Activated CD4-positive, alpha-beta T cell treated with anti-CD3 and anti-CD28 coated beads, Interleukin-2, amount 10 ng/mL, durations not matched to agents 24 days and 14 days (primary cell): ENCODE measurements around the gene KLF15. TPM values are rescaled to one million over a fixed set of nuclear protein-coding genes. Genes with fewer than 3 reads are reported as not detected.

Source experiments
- DNase-seq: peaks from one replicate; pipeline ENCODE4 v3.0.0; 2022
- H3K27ac Mint-ChIP-seq: one replicate; pipeline ENCODE4 v1.8.0; 2022; ENCODE audit warnings: mild to moderate bottlenecking, mixed read lengths
- H3K27me3 Mint-ChIP-seq: one replicate; pipeline ENCODE4 v1.8.0; 2022; ENCODE audit warnings: mixed read lengths
- H3K36me3 Mint-ChIP-seq: one replicate; pipeline ENCODE4 v1.8.0; 2022; ENCODE audit warnings: low read depth, mild to moderate bottlenecking, mixed read lengths
- H3K4me1 Mint-ChIP-seq: one replicate; pipeline ENCODE4 v1.8.0; 2021; ENCODE audit warnings: mixed read lengths
- H3K4me3 Mint-ChIP-seq: one replicate; pipeline ENCODE4 v1.8.0; 2022; ENCODE audit warnings: mild to moderate bottlenecking, moderate library complexity, mixed read lengths
- H3K9me3 Mint-ChIP-seq: one replicate; pipeline ENCODE4 v1.8.0; 2021; ENCODE audit warnings: mixed read lengths
- intact Hi-C: fragments of 100-400 bp; cut with micrococcal nuclease; formaldehyde crosslinking; loops from one replicate; pipeline ENCODE4 v1.15.1; 2023
- total RNA-seq: library from RNA; stranded (reverse); gene quantifications from 2 replicates; pipeline ENCODE4 v1.2.3, GENCODE V29; 2022

KLF15 gene
- total RNA-seq, 1 donor from 2014 or later = 0.28 TPM

DNA sequence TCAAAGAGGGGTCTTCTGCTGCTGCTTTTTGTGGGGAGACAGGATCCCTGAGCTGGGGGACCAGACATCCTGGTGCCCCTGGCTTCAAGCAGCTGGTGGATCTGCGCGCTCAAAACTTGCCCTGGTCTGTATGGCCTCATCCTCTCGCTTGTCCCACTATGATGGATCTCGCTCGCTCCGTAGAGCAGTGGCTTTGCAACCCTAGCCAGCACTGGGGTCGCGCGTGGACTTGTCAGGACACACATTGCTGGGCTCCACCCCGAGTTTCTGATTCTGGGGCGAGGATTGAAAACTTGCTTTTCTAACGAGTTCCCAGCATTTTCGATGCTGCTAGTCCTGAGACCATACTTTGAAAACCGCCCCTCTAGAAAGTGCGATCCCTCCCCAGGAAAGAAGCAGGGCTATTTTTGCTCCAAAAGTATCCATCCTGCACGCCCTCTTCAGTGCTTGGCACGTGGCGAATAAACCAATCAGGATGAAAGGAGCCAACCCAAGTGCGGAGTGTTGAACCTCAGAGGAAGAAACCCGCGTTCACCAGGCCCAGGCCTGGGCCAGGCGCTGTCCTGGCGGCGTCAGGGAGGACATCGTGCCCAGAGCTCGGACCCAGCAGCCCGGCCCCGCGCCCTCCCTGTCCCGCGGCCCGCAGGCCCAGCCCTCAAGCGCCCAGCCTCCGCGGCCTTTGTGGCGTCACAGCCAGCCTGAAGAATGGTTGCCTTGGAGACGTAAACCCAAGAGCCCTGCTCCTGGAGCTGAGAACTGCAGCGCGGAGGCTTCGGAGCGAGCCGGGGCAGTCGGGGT, 37.2 kb upstream of the KLF15 start, which contains the start of gene CFAP100:
Gene CFAP100, plus strand, starts transcription at position 731 of the 798 bp plus-strand sequence. CDS start 1,092 bp downstream, outside the sequence.
- Mint-ChIP-seq H3K27me3 (peaks cover 48% of the 10 kb centered on the region), H3K4me3 (no peak within 1 kb of the TSS), H3K9me3 (no peaks in the 10 kb centered on the region), H3K27ac (no peak within 1 kb of the TSS), H3K4me1 (peaks cover 6% of the 10 kb centered on the region), H3K36me3 (no peaks in the 10 kb centered on the region)
- intact Hi-C loops = no loop called here
- DNase-seq = no peak

- intact Hi-C loops = no loop called here
- H3K36me3 Mint-ChIP-seq = no peaks in the 10 kb centered on the region
- H3K9me3 Mint-ChIP-seq = no peaks in the 10 kb centered on the region
- H3K4me1 Mint-ChIP-seq = peaks cover 6% of the 10 kb centered on the region
- DNase-seq = no peak
- H3K27ac Mint-ChIP-seq = no peak overlapping the region
- no peak overlapping the region for H3K4me3 Mint-ChIP-seq
- H3K27me3 Mint-ChIP-seq = peaks cover 51% of the 10 kb centered on the region
Observed at GRCh38 chr3:126393563-126393962, 36.4 kb upstream of the KLF15 start.

DNA sequence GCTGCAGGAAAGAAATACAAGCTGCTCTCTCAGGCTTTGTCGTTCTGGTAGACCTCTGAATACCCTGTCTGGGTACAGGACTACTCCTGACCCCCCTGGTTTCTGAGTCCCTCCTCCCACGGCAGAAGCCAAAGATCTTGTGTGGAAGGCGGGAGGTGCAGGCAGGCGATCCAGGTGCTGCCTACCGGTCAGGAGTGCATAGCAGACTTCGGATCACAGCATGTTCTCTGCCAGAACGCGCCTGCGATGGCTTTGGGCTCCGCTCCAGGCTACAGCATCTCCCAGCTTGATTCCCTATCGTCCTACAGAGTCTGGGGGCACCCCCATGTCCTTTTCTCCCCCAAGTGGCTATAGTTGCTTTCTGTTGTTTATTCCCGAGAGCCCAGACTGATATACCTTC, 35.0 kb upstream of the KLF15 start:
- Mint-ChIP-seq H3K27ac (no peak overlapping the region), H3K4me3 (no peak overlapping the region), H3K36me3 (no peaks in the 10 kb centered on the region), H3K4me1 (peaks cover 6% of the 10 kb centered on the region), H3K27me3 (peaks cover 57% of the 10 kb centered on the region), H3K9me3 (no peaks in the 10 kb centered on the region)
- intact Hi-C loops = no loop called here
- DNase-seq = no peak

GRCh38 chr3:126391631-126392030, 34.4 kb upstream of the KLF15 start:
- no peak overlapping the region for H3K27ac Mint-ChIP-seq
- H3K36me3 Mint-ChIP-seq = no peaks in the 10 kb centered on the region
- H3K27me3 Mint-ChIP-seq = peaks cover 57% of the 10 kb centered on the region
- intact Hi-C loops = no loop called here
- peaks cover 6% of the 10 kb centered on the region for H3K4me1 Mint-ChIP-seq
- no peaks in the 10 kb centered on the region for H3K9me3 Mint-ChIP-seq
- DNase-seq = no peak
- H3K4me3 Mint-ChIP-seq = no peak overlapping the region

DNA sequence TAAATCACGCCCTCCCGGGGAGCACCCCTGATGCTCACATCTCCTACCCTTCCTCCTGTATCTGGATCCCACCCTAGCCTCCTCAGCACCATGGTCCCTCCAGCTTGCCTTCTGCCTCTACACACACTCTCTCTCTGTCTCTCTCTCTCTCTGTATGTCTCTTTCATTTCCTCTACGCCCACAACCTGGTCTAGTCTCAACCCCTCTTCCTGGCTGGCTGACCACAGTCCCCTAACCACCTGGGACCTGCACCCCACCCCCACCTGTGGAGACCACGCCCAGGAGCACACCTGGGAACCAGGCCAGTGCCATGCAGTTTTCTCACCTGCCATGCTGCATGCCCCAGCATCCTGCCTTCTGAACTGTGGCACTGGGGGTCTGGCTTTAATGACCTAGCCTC, 33.5 kb upstream of the KLF15 start:
- H3K4me3 Mint-ChIP-seq = no peak overlapping the region
- H3K9me3 Mint-ChIP-seq = no peaks in the 10 kb centered on the region
- no peak for DNase-seq
- peaks cover 60% of the 10 kb centered on the region for H3K27me3 Mint-ChIP-seq
- no peaks in the 10 kb centered on the region for H3K36me3 Mint-ChIP-seq
- intact Hi-C loops = no loop called here
- no peak overlapping the region for H3K27ac Mint-ChIP-seq
- peaks cover 6% of the 10 kb centered on the region for H3K4me1 Mint-ChIP-seq

DNA sequence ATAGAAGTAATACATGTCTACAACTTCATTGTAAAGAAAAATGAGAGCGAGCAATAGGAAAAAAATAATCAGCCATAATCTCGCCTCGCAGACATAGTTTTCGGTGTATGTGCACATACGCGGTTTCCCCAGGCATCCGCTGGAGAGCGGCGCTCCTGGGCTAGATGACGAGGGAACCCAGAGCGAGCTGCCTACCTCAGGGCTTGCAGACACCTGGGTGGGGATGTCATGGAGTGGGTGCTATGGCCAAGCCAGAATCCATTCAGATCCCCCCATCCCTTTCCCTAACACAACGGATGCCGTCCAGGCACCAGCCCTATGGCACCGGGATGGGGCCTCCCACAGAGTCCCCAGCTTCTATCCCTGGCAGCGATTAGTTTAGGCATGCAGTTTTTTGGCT, 33.0 kb upstream of the KLF15 start:
- Mint-ChIP-seq H3K9me3 (no peaks in the 10 kb centered on the region), H3K36me3 (no peaks in the 10 kb centered on the region), H3K27ac (no peak overlapping the region), H3K4me3 (no peak overlapping the region), H3K4me1 (peaks cover 6% of the 10 kb centered on the region), H3K27me3 (peaks cover 56% of the 10 kb centered on the region)
- no peak for DNase-seq
- intact Hi-C loops = no loop called here

DNA sequence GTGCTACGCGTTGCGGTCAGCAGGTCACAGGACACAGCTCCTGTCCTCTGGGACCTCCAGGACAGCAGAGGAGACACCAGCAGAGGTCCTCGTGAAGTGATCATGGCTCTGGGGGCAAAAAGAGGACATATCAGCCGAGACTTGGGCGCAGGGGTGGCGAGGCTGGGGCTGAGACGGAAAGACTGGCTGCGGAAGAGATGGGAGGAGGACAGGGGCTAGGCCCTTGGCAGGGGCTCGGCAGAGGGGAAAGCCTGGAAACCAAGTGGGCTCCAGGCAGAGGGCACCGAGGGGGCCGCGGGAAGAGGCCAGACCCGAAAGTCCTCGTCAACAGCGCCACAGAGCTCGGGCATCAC, 32.6 kb upstream of the KLF15 start:
- Mint-ChIP-seq H3K9me3 (no peaks in the 10 kb centered on the region), H3K27me3 (peaks cover 55% of the 10 kb centered on the region), H3K4me1 (peaks cover 6% of the 10 kb centered on the region), H3K4me3 (peak overlapping the region; percentile 26), H3K36me3 (no peaks in the 10 kb centered on the region), H3K27ac (no peak overlapping the region)
- no peak for DNase-seq
- intact Hi-C loops = loop anchor here (1.0 kb wide), 1 partner anchor 143 kb away; no protein-coding TSS in a partner anchor

- peak; percentile 78 for DNase-seq
- Mint-ChIP-seq H3K27me3 (peaks cover 53% of the 10 kb centered on the region), H3K36me3 (no peaks in the 10 kb centered on the region), H3K4me3 (peak overlapping the region; percentile 26), H3K9me3 (no peaks in the 10 kb centered on the region), H3K27ac (no peak overlapping the region), H3K4me1 (peaks cover 6% of the 10 kb centered on the region)
- intact Hi-C loops = loop anchor here (1.0 kb wide), 1 partner anchor 143 kb away; no protein-coding TSS in a partner anchor
Observed at GRCh38 chr3:126389112-126389793, 32.0 kb upstream of the KLF15 start.

DNA sequence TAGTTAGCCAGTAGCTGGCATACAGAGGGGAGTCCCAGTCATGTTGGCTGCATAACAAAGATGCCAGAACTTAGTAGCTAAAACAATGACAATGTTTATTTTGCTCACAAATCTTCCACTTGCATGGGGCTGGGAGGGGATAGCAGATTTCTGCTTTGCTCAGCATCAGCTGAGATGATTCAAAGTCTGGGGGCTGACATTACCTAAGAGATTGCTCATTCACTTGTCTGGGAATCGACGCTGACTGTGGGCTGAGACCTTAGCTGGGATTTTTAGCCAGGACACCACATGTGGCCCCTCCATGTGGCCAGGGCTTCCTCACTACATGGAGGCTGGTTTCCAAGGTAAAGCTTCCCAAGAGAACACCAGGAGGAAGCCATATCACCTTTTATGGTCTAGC, 24.8 kb upstream of the KLF15 start:
- Mint-ChIP-seq H3K4me3 (no peak overlapping the region), H3K9me3 (no peaks in the 10 kb centered on the region), H3K4me1 (no peaks in the 10 kb centered on the region), H3K27ac (no peak overlapping the region), H3K27me3 (peaks cover 15% of the 10 kb centered on the region), H3K36me3 (no peaks in the 10 kb centered on the region)
- no peak for DNase-seq
- intact Hi-C loops = no loop called here

GRCh38 chr3:126380011-126380768, 23.0 kb upstream of the KLF15 start:
- no peak for DNase-seq
- Mint-ChIP-seq H3K4me1 (no peaks in the 10 kb centered on the region), H3K27me3 (peaks cover 10% of the 10 kb centered on the region), H3K9me3 (no peaks in the 10 kb centered on the region), H3K27ac (no peak overlapping the region), H3K36me3 (no peaks in the 10 kb centered on the region), H3K4me3 (no peak overlapping the region)
- intact Hi-C loops = no loop called here

- H3K4me3 Mint-ChIP-seq = no peak overlapping the region
- H3K27ac Mint-ChIP-seq = no peak overlapping the region
- no peaks in the 10 kb centered on the region for H3K36me3 Mint-ChIP-seq
- intact Hi-C loops = no loop called here
- no peak for DNase-seq
- no peaks in the 10 kb centered on the region for H3K9me3 Mint-ChIP-seq
- no peaks in the 10 kb centered on the region for H3K4me1 Mint-ChIP-seq
- H3K27me3 Mint-ChIP-seq = peaks cover 4% of the 10 kb centered on the region
Observed at GRCh38 chr3:126378341-126378751, 21.1 kb upstream of the KLF15 start.

DNA sequence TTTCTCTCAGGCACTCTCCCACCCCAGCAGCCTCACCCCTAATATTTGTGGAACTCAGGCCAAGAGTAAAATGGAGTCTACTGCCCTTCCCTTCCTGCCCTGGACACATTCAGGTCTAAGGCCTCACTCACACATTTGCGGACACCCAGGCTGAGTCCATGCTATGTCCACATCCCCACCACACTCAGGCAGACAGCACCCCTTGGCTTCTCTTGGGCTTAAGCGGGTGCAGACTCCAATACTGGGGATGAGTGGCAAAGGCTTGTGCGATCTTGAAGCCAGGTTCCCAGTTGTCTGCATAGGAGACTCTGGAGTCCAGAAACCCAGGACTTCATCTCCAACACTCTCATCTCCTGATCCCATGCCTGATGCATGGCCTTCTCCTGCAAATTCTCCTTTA, 20.0 kb upstream of the KLF15 start:
- no peaks in the 10 kb centered on the region for H3K9me3 Mint-ChIP-seq
- peaks cover 2% of the 10 kb centered on the region for H3K27me3 Mint-ChIP-seq
- H3K36me3 Mint-ChIP-seq = no peaks in the 10 kb centered on the region
- H3K27ac Mint-ChIP-seq = no peak overlapping the region
- intact Hi-C loops = no loop called here
- no peak overlapping the region for H3K4me3 Mint-ChIP-seq
- H3K4me1 Mint-ChIP-seq = no peaks in the 10 kb centered on the region
- no peak for DNase-seq

DNA sequence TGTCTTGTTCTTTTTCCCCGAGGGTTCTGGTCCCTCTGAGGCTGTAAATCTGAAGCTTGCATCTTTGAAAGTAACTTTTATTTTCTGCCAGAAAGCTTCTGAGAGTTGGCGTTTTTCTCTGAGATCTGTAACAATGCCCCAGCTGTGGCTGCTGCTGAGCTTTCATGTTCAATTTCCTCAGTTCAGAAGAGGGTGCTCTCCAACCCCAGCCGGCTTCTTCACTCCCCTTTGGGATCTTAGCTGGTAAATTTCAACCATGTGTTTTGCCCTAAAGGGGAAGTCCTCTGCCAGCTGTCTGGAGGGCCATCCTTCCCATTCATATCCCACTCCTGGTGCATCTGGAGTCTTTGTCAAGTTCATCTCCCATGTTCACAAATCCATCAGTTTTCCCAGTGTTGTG, 19.2 kb upstream of the KLF15 start:
- intact Hi-C loops = no loop called here
- H3K9me3 Mint-ChIP-seq = no peaks in the 10 kb centered on the region
- no peaks in the 10 kb centered on the region for H3K36me3 Mint-ChIP-seq
- no peak overlapping the region for H3K27ac Mint-ChIP-seq
- H3K4me3 Mint-ChIP-seq = no peak overlapping the region
- H3K27me3 Mint-ChIP-seq = no peaks in the 10 kb centered on the region
- no peak for DNase-seq
- H3K4me1 Mint-ChIP-seq = no peaks in the 10 kb centered on the region

DNA sequence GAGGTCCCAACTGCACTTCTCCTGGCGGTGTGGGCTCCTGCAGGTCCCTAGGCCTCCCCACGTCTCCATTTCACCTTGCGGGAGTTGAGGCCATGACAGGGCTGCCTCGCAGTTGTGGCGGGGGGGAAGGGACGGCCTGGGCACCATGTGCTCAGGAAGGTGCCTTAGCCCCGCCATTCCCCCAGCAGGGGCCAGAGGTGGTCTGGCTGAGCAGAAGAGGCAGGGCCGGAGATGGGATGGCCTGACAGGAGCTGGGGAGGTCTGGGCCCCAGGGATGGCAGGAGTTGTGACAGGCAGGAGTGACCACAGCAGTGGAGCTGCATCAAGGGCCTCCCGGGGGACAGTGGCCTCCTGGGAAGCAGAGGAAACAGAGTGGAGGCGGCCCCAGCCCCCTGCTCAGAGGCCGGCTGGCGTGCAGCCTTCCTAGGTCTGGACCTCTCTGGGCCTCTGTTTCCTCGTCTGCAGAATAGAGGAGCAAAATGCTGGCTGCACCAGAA, 18.7 kb upstream of the KLF15 start:
- Mint-ChIP-seq H3K4me3 (no peak overlapping the region), H3K4me1 (no peaks in the 10 kb centered on the region), H3K36me3 (no peaks in the 10 kb centered on the region), H3K9me3 (no peaks in the 10 kb centered on the region), H3K27me3 (no peaks in the 10 kb centered on the region), H3K27ac (no peak overlapping the region)
- DNase-seq = no peak
- intact Hi-C loops = no loop called here
